OCI-LY7 (cell line): ENCODE measurements around the gene RALGAPA2. TPM values are rescaled to one million over a fixed set of nuclear protein-coding genes. Genes with fewer than 3 reads are reported as not detected.

Experiments used
- BruUV-seq: library from RNA; stranded (reverse); fragments of 400-500 nt; replicated peaks from 2 replicates; lab custom pipeline; 2021; lab: Mats Ljungman, UMichigan
- CTCF ChIA-PET: fragments of 300-600 bp; sonication (Branson Sonifier 250); formaldehyde crosslinking; loops from one replicate; lab custom pipeline; 2022; ENCODE audit warnings: antibody characterized with exemption; ENCODE audit not compliant: unreplicated experiment; lab: Charles Lee
- POLR2A ChIA-PET: fragments of 300-600 bp; sonication (Branson Sonifier 250); formaldehyde crosslinking; loops from one replicate; lab custom pipeline; 2022; ENCODE audit warnings: antibody characterized with exemption; lab: Charles Lee
- DNase-seq: peaks from one replicate; pipeline ENCODE4 v3.0.0-alpha.2; 2015; ENCODE audit warnings: low spot score
- H2AFZ ChIP-seq: fragments of 200-600 bp; sonication (generic), shearing (Covaris generic); 2 replicates; pipeline ENCODE4 v1.6.1; 2014; ENCODE audit warnings: mild to moderate bottlenecking, antibody characterized with exemption, low read length, moderate library complexity
- H3K27ac ChIP-seq: fragments of 200-600 bp; sonication (generic); 2 replicates; pipeline ENCODE4 v1.5.1; 2014; ENCODE audit warnings: mixed run types, low read depth, mild to moderate bottlenecking, moderate library complexity, low read length, inconsistent platforms; ENCODE audit not compliant: poor library complexity, severe bottlenecking
- H3K36me3 ChIP-seq: fragments of 200-600 bp; sonication (generic); 2 replicates; pipeline ENCODE4 v1.6.1; 2014; ENCODE audit warnings: mild to moderate bottlenecking, antibody characterized with exemption, low read length, moderate library complexity, mixed read lengths; ENCODE audit not compliant: insufficient read depth
- H3K4me1 ChIP-seq: fragments of 200-600 bp; sonication (generic); 2 replicates; pipeline ENCODE4 v1.5.1; 2014; ENCODE audit warnings: mild to moderate bottlenecking, low read length; ENCODE audit not compliant: insufficient read depth, poor library complexity, severe bottlenecking
- H3K4me2 ChIP-seq: fragments of 200-600 bp; sonication (generic); 2 replicates; pipeline ENCODE4 v1.6.1; 2014; ENCODE audit warnings: mild to moderate bottlenecking, low read length
- H3K4me3 ChIP-seq: fragments of 200-600 bp; sonication (generic); 2 replicates; pipeline ENCODE4 v1.5.1; 2014; ENCODE audit warnings: mild to moderate bottlenecking, low read depth, low read length; ENCODE audit not compliant: poor library complexity, severe bottlenecking
- H3K79me2 ChIP-seq: fragments of 200-600 bp; sonication (generic); 2 replicates; pipeline ENCODE4 v1.6.1; 2016; ENCODE audit warnings: low read depth, mild to moderate bottlenecking, low read length, moderate library complexity, mixed read lengths; ENCODE audit not compliant: insufficient read depth
- H3K9me2 ChIP-seq: fragments of 200-600 bp; sonication (generic); 2 replicates; pipeline ENCODE4 v1.6.1; 2016; ENCODE audit warnings: mild to moderate bottlenecking, low read length, mixed read lengths; ENCODE audit not compliant: insufficient read depth
- H3K9me3 ChIP-seq: fragments of 200-600 bp; sonication (generic); 2 replicates; pipeline ENCODE4 v1.6.1; 2014; ENCODE audit warnings: mild to moderate bottlenecking, mixed run types, low read length, mixed read lengths
- H4K20me1 ChIP-seq: fragments of 200-600 bp; sonication (generic); 2 replicates; pipeline ENCODE4 v1.6.1; 2014; ENCODE audit warnings: mild to moderate bottlenecking, antibody characterized with exemption, low read length, moderate library complexity, mixed read lengths; ENCODE audit not compliant: insufficient read depth
- CTCF ChIP-seq: fragments of 200-600 bp; sonication (generic); conservative IDR thresholded peaks from 2 replicates; pipeline ENCODE4 v1.5.1; 2014; ENCODE audit warnings: mild to moderate bottlenecking, antibody characterized with exemption, low read length, moderate library complexity, mixed read lengths
- EZH2phosphoT487 ChIP-seq: fragments of 200-600 bp; sonication (generic); IDR thresholded peaks from 2 replicates; pipeline ENCODE4 v1.6.1; 2018; ENCODE audit warnings: low read depth, borderline replicate concordance, mild to moderate bottlenecking, mixed run types, antibody characterized with exemption, low read length, moderate library complexity, mixed read lengths
- intact Hi-C: fragments of 100-400 bp; cut with micrococcal nuclease; formaldehyde crosslinking; loops from one replicate; pipeline ENCODE4 v1.10.0; 2022; ENCODE audit not compliant: unreplicated experiment
- total RNA-seq, 2 experiments: library from RNA; depleted of rRNA in 1 of 2; stranded (reverse); fragments of >200 nt in 1 of 2; shearing (Covaris generic) in 1 of 2; gene quantifications; 2 replicates each; pipeline ENCODE4 v1.2.3, GENCODE V29; 2014 to 2022

Gene RALGAPA2
- total RNA-seq, 2 experiments from 2014 or later: 9.1 to 17.8 TPM

GRCh38 chr20:20549704-20550103 is 162.7 kb downstream of the RALGAPA2 start:
- H3K79me2 ChIP-seq: no peaks in the 10 kb centered on the region
- ChIA-PET CTCF (no interaction called here), POLR2A (interaction anchor here (0.8 to 1.6 kb wide), 2 partner anchors 10 to 12 kb away, joined by 4 read pairs; no protein-coding TSS in a partner anchor)
- no peak overlapping the region for H3K4me3 ChIP-seq
- no peak overlapping the region for H3K4me2 ChIP-seq
- intact Hi-C loops: no loop called here
- H3K9me3 ChIP-seq: no peaks in the 10 kb centered on the region
- H3K4me1 ChIP-seq: peaks cover 6% of the 10 kb centered on the region
- no peaks in the 10 kb centered on the region for H4K20me1 ChIP-seq
- no peak for TF ChIP-seq CTCF
- TF ChIP-seq EZH2phosphoT487: no peak
- H3K9me2 ChIP-seq: no peaks in the 10 kb centered on the region
- no peaks in the 10 kb centered on the region for H3K36me3 ChIP-seq
- BruUV-seq: no TSS peak
- no peak overlapping the region for H3K27ac ChIP-seq
- DNase-seq: no peak
- no peak overlapping the region for H2AFZ ChIP-seq

- intact Hi-C loops: no loop called here
- H3K4me3 ChIP-seq: no peak overlapping the region
- no peaks in the 10 kb centered on the region for H4K20me1 ChIP-seq
- H3K9me2 ChIP-seq: no peaks in the 10 kb centered on the region
- H3K4me2 ChIP-seq: no peak overlapping the region
- H3K79me2 ChIP-seq: no peaks in the 10 kb centered on the region
- H3K36me3 ChIP-seq: no peaks in the 10 kb centered on the region
- POLR2A ChIA-PET: interaction anchor here (0.8 to 1.6 kb wide), 2 partner anchors 10 to 12 kb away, joined by 4 read pairs; no protein-coding TSS in a partner anchor
- CTCF ChIA-PET: no interaction called here
- no peaks in the 10 kb centered on the region for H3K9me3 ChIP-seq
- peaks cover 6% of the 10 kb centered on the region for H3K4me1 ChIP-seq
- no peak overlapping the region for H2AFZ ChIP-seq
- no peak for TF ChIP-seq CTCF
- TF ChIP-seq EZH2phosphoT487: no peak
- no TSS peak for BruUV-seq
- no peak overlapping the region for H3K27ac ChIP-seq
- DNase-seq: no peak
Observed at GRCh38 chr20:20549267-20549612, 163.2 kb downstream of the RALGAPA2 start.

- H3K79me2 ChIP-seq: no peaks in the 10 kb centered on the region
- DNase-seq: no peak
- no peak overlapping the region for H2AFZ ChIP-seq
- intact Hi-C loops: no loop called here
- no peaks in the 10 kb centered on the region for H3K9me3 ChIP-seq
- no peaks in the 10 kb centered on the region for H3K36me3 ChIP-seq
- BruUV-seq: no TSS peak
- no peak overlapping the region for H3K4me3 ChIP-seq
- H3K9me2 ChIP-seq: no peaks in the 10 kb centered on the region
- TF ChIP-seq EZH2phosphoT487: no peak
- H3K27ac ChIP-seq: no peak overlapping the region
- ChIA-PET CTCF (no interaction called here), POLR2A (interaction anchor here (0.8 to 1.6 kb wide), 2 partner anchors 11 to 13 kb away, joined by 4 read pairs; no protein-coding TSS in a partner anchor)
- peaks cover 6% of the 10 kb centered on the region for H3K4me1 ChIP-seq
- no peaks in the 10 kb centered on the region for H4K20me1 ChIP-seq
- H3K4me2 ChIP-seq: no peak overlapping the region
Observed at GRCh38 chr20:20548527-20549266, 163.7 kb downstream of the RALGAPA2 start.
